ENCODE data around the gene PLA2G15. TPM values are rescaled to one million over a fixed set of nuclear protein-coding genes. Genes with fewer than 3 reads are reported as not detected.
A peak's percentile ranks its signal among the peaks of the same experiment; 100 is the strongest.

PLA2G15 gene
- total and polyA plus RNA-seq, 2 of the 13 experiments (the other 11 are each of a cell fraction or from before 2014, with no cell fraction given), result 14.4 to 23.7 TPM

DNA sequence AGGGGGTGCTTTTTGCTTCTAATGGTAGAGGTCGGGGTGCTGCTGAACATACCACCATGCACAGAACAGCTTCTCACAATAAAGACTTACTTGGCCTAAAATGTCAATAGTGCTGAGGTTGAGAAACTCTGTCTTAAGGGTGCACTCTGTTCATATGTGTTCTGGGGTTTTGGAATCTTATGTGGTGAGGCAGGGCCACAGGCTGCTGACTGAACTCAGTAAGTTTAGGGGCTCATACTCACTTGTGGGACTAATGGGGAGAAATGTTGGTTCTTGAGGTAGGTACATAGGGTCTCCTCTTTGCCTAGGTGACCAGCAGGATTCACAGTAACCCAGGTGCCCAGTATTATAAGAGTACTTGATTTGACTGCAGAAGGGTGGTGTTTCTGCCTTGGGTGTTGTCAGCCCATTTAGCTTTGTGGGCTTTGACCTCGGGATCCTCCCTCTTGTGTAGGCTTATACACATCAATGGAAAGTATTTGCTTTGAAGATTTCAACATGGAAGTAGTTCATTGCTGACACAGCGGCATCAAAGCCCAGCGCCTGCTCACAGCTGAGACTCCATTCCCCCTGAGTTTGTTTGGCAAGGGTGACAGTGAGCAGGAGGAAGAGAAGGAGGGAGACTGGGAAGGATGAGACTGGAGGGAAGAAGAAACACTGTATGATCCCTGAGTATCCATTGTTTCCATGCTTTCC is 36.3 kb downstream of the PLA2G15 start (continued):
- TF ChIP-seq, protein P1, sequence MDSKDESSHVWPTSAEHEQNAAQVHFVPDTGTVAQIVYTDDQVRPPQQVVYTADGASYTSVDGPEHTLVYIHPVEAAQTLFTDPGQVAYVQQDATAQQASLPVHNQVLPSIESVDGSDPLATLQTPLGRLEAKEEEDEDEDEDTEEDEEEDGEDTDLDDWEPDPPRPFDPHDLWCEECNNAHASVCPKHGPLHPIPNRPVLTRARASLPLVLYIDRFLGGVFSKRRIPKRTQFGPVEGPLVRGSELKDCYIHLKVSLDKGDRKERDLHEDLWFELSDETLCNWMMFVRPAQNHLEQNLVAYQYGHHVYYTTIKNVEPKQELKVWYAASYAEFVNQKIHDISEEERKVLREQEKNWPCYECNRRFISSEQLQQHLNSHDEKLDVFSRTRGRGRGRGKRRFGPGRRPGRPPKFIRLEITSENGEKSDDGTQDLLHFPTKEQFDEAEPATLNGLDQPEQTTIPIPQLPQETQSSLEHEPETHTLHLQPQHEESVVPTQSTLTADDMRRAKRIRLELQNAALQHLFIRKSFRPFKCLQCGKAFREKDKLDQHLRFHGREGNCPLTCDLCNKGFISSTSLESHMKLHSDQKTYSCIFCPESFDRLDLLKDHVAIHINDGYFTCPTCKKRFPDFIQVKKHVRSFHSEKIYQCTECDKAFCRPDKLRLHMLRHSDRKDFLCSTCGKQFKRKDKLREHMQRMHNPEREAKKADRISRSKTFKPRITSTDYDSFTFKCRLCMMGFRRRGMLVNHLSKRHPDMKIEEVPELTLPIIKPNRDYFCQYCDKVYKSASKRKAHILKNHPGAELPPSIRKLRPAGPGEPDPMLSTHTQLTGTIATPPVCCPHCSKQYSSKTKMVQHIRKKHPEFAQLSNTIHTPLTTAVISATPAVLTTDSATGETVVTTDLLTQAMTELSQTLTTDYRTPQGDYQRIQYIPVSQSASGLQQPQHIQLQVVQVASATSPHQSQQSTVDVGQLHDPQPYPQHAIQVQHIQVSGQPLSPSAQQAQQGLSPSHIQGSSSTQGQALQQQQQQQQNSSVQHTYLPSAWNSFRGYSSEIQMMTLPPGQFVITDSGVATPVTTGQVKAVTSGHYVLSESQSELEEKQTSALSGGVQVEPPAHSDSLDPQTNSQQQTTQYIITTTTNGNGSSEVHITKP (CRISPR knock-in tag; IDR thresholded peaks at IDR 0.05; ENCODE audit: low read depth), result peak; percentile 61; the same call in 1 of the 2 replicates
- TF ChIP-seq ARHGAP35 (CRISPR knock-in tag; IDR thresholded peaks at IDR 0.05; ENCODE audit: borderline replicate concordance) (0 out of 2 replicates have a peak, but pooled peaks have one; percentile 62), ARNT2 (CRISPR knock-in tag; IDR thresholded peaks at IDR 0.05; ENCODE audit: low read depth) (no peak), ZEB1 (IDR thresholded peaks at IDR 0.05; ENCODE audit: insufficient replicate concordance, low read depth) (peak; percentile 36), GZF1 (CRISPR knock-in tag; IDR thresholded peaks at IDR 0.05) (no peak), CBFB (CRISPR knock-in tag; IDR thresholded peaks at IDR 0.05) (peak; percentile 77; the same call in 1 of the 2 replicates), ZNF577 (CRISPR knock-in tag; IDR thresholded peaks at IDR 0.05; ENCODE audit: borderline replicate concordance, low read depth) (no peak), ZSCAN20 (CRISPR knock-in tag; IDR thresholded peaks at IDR 0.05; ENCODE audit: borderline replicate concordance) (no peak), ZNF660 (CRISPR knock-in tag; IDR thresholded peaks at IDR 0.05; ENCODE audit: borderline replicate concordance, low read depth) (no peak), ZNF776 (CRISPR knock-in tag; IDR thresholded peaks at IDR 0.05) (no peak), MED1 (CRISPR knock-in tag; IDR thresholded peaks at IDR 0.05) (peak; percentile 90), ZFYVE20 (CRISPR knock-in tag; IDR thresholded peaks at IDR 0.05; ENCODE audit: borderline replicate concordance, low read depth) (no peak), IRF2 (CRISPR knock-in tag; IDR thresholded peaks at IDR 0.05) (peak; percentile 41; the same call in 1 of the 2 replicates), HMGA1 (CRISPR knock-in tag; conservative IDR thresholded peaks at IDR 0.05) (no peak), TRIM24 (CRISPR knock-in tag; IDR thresholded peaks at IDR 0.05) (peak; percentile 72; the same call in 1 of the 2 replicates), ZNF607 (CRISPR knock-in tag; IDR thresholded peaks at IDR 0.05; ENCODE audit: borderline replicate concordance) (peak; percentile 63; the same call in 1 of the 2 replicates), WIZ (CRISPR knock-in tag; IDR thresholded peaks at IDR 0.05) (no peak), BCL6 (CRISPR knock-in tag; IDR thresholded peaks at IDR 0.05) (peak; percentile 91), NFIC (IDR thresholded peaks at IDR 0.05; ENCODE audit: low read length) (peak; percentile 86), ZNF616 (CRISPR knock-in tag; IDR thresholded peaks at IDR 0.05; ENCODE audit: low read depth) (0 out of 2 replicates have a peak, but pooled peaks have one; percentile 54)
- TF ChIP-seq, protein P2, sequence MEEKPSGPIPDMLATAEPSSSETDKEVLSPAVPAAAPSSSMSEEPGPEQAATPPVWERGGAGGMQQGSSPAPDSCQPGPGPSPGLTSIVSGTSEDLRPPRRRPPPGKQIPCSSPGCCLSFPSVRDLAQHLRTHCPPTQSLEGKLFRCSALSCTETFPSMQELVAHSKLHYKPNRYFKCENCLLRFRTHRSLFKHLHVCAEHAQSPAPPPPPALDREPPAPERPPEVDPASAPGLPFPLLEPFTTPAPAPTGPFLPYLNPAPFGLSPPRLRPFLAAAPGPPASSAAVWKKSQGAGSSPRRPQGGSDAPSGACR (CRISPR knock-in tag; IDR thresholded peaks at IDR 0.05), result no peak
- TF ChIP-seq, protein P3, sequence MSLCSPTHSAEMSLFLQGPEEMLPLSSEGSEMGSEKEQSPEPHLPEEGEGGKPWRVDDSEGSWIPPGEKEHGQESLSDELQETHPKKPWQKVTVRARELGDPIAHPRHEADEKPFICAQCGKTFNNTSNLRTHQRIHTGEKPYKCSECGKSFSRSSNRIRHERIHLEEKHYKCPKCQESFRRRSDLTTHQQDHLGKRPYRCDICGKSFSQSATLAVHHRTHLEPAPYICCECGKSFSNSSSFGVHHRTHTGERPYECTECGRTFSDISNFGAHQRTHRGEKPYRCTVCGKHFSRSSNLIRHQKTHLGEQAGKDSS (CRISPR knock-in tag; IDR thresholded peaks at IDR 0.05; ENCODE audit: borderline replicate concordance, low read depth), result peak; percentile 93
- TF ChIP-seq, protein P4, sequence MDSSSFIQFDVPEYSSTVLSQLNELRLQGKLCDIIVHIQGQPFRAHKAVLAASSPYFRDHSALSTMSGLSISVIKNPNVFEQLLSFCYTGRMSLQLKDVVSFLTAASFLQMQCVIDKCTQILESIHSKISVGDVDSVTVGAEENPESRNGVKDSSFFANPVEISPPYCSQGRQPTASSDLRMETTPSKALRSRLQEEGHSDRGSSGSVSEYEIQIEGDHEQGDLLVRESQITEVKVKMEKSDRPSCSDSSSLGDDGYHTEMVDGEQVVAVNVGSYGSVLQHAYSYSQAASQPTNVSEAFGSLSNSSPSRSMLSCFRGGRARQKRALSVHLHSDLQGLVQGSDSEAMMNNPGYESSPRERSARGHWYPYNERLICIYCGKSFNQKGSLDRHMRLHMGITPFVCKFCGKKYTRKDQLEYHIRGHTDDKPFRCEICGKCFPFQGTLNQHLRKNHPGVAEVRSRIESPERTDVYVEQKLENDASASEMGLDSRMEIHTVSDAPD (CRISPR knock-in tag; IDR thresholded peaks at IDR 0.05), result peak; percentile 86; the same call in 1 of the 2 replicates

Data from HepG2 (cell line).